GM18508 (cell line): ENCODE results near the gene KAT5.
"Not testable (repeated sequence)": the region's sequence is repeated elsewhere in the genome, so short reads cannot be mapped to it uniquely, and the experiment has no call there.

ENCODE experiments used
- ATAC-seq: cut with Tn5 transposase; IDR thresholded peaks from one replicate; pipeline ENCODE4 v1.9.1; 2021; ENCODE audit warnings: moderate number of reproducible peaks; ENCODE audit not compliant: insufficient read depth, unreplicated experiment

Gene KAT5

GRCh38 chr11:65707002-65707401, 5.0 kb upstream of the KAT5 start:
- ATAC-seq: not testable (repeated sequence)

- no peak for ATAC-seq
These were observed 3.6 kb upstream of the KAT5 start for GRCh38 chr11:65708451-65708850.

GRCh38 chr11:65709661-65710060, 2.4 kb upstream of the KAT5 start:
- no peak for ATAC-seq

- ATAC-seq: no peak
These were observed 1.6 kb upstream of the KAT5 start for GRCh38 chr11:65710421-65710820.

GRCh38 chr11:65712633-65713076, 603 bp downstream of the KAT5 start:
- peak; percentile 3 for ATAC-seq

- ATAC-seq: no peak
These were observed 1.3 kb downstream of the KAT5 start for GRCh38 chr11:65713212-65713969.

GRCh38 chr11:65714433-65714832, 2.4 kb downstream of the KAT5 start:
- ATAC-seq: no peak

- ATAC-seq: no peak
These were observed 4.2 kb downstream of the KAT5 start for GRCh38 chr11:65716302-65716701.

GRCh38 chr11:65716774-65717405, 4.8 kb downstream of the KAT5 start:
- ATAC-seq: no peak

- ATAC-seq: no peak
These were observed 5.9 kb downstream of the KAT5 start for GRCh38 chr11:65717906-65718305.

GRCh38 chr11:65718531-65718930, 6.5 kb downstream of the KAT5 start:
- ATAC-seq: no peak

- no peak for ATAC-seq
These were observed 7.0 kb downstream of the KAT5 start for GRCh38 chr11:65718964-65719492.

- no peak for ATAC-seq
These were observed 7.8 kb downstream of the KAT5 start for GRCh38 chr11:65719871-65720210.

- no peak for ATAC-seq
These were observed 8.3 kb downstream of the KAT5 start, which contains the start of gene RNASEH2C for GRCh38 chr11:65720211-65720934. Gene RNASEH2C (minus strand): TSS chr11:65720798. CDS start chr11:65720758, 40 bp downstream.

- ATAC-seq: no peak
These were observed 10.2 kb downstream of the KAT5 start for GRCh38 chr11:65722261-65722660.

- ATAC-seq: no peak
These were observed 14.6 kb downstream of the KAT5 start for GRCh38 chr11:65726660-65727059.

GRCh38 chr11:65727865-65728264, 15.8 kb downstream of the KAT5 start:
- ATAC-seq: no peak

GRCh38 chr11:65730461-65730860, 18.4 kb downstream of the KAT5 start:
- ATAC-seq: no peak

- ATAC-seq: not testable (repeated sequence)
These were observed 23.1 kb downstream of the KAT5 start for GRCh38 chr11:65735111-65735510.

- no peak for ATAC-seq
These were observed 24.8 kb downstream of the KAT5 start for GRCh38 chr11:65736810-65737209.

- ATAC-seq: no peak
These were observed 27.0 kb downstream of the KAT5 start for GRCh38 chr11:65739022-65739421.
